Right lobe of liver (tissue), 6 donors: ENCODE measurements around the gene BPIFB3. TPM values are rescaled to one million over a fixed set of nuclear protein-coding genes. Genes with fewer than 3 reads are reported as not detected.

Experiments
- ATAC-seq, 4 donors: fragments of 200-7000 bp; cut with Tn5 transposase; one replicate each; pipeline ENCODE4 v1.9.1; 2020; ENCODE audit warnings: mild to moderate bottlenecking in 4 of 4, moderate library complexity in 4 of 4
- DNase-seq, 3 donors: peaks; one replicate each; pipeline ENCODE4 v3.0.0-alpha.2; 2020
- H3K27ac ChIP-seq, 3 donors: fragments of 200-600 bp; one replicate each; pipeline ENCODE4 v1.8.0; 2022
- H3K27me3 ChIP-seq, 2 donors: fragments of 200-600 bp; one replicate each; pipeline ENCODE4 v1.8.0; 2022
- H3K36me3 ChIP-seq, 4 donors: fragments of 200-600 bp; sonication (generic) in 1 of 4; one replicate each; pipeline versions ENCODE4 v1.5.1 to v1.8.0; 2017 to 2022; ENCODE audit warnings: control low read depth in 1 of 4
- H3K4me1 ChIP-seq, 4 donors: fragments of 200-600 bp; sonication (generic) in 1 of 4; one replicate each; pipeline versions ENCODE4 v1.5.1 to v1.8.0; 2017 to 2022; ENCODE audit warnings: control low read depth in 1 of 4
- H3K4me3 ChIP-seq, 3 donors: fragments of 200-600 bp; one replicate each; pipeline ENCODE4 v1.8.0; 2022
- H3K9me3 ChIP-seq, 4 donors: fragments of 200-600 bp; sonication (generic) in 1 of 4; one replicate each; pipeline versions ENCODE4 v1.5.1 to v1.8.0; 2017 to 2022; ENCODE audit warnings: control low read depth in 1 of 4
- CTCF ChIP-seq, 4 donors: fragments of 200-600 bp in 3 of 4; fragments of 450-650 bp in 1 of 4; IDR thresholded peaks; one replicate each; pipeline versions ENCODE4 v1.5.1 to v1.8.0; 2016 to 2022; ENCODE audit warnings: antibody characterized with exemption in 4 of 4, mild to moderate bottlenecking in 2 of 4
- POLR2A ChIP-seq: fragments of 450-650 bp; IDR thresholded peaks from one replicate; pipeline ENCODE4 v1.6.1; 2017; ENCODE audit warnings: antibody characterized with exemption, mild to moderate bottlenecking
- WGBS: methylation state at CpG from one replicate; pipeline ENCODE4 v1.1.6; 2018; ENCODE audit warnings: low coverage, low lambda C conversion rate; ENCODE audit not compliant: insufficient coverage; ENCODE audit errors: missing lambda C conversion rate; 5-methylcytosine and 5-hydroxymethylcytosine counted together
- intact Hi-C, 2 donors: fragments of 100-400 bp; cut with DNase I; formaldehyde crosslinking; loops; one replicate each; pipeline versions ENCODE4 v1.11.2 to v1.14.1; 2022
- total RNA-seq, 6 experiments: library from RNA; depleted of rRNA in 2 of 6; stranded (reverse); fragments of >200 nt in 2 of 6; fragmentation: NEBNext Ultra II Directional in 3 of 6; extraction: Animal tissue kit (Norgen Biotek cat#: 25700) in 3 of 6; gene quantifications; one replicate each; pipeline versions ENCODE4 v1.1.0 to v1.2.4, GENCODE V29; 2016 to 2023
- donor health status: DM: no; HTN: yes; CAD: no.
- donor health status: DM: no; HTN: no; CAD: no.
- donor health status: DM: no; HTN: no; CAD: no.
- donor health status: DM: no; HTN: yes; CAD: no.
- donor health status: DM: no; HTN: yes; CAD: no.

The BPIFB3 gene
- total RNA-seq, 6 experiments from 2014 or later: not detected

- no peak overlapping the region for H3K4me3 ChIP-seq
- TF ChIP-seq POLR2A (no peak), CTCF (IDR thresholded peaks at IDR 0.05) (no peak)
- WGBS: 63% methylated on average over 4 of the region's 4 CpGs
- no peak overlapping the region for H3K27ac ChIP-seq
- no peaks in the 10 kb centered on the region for H3K4me1 ChIP-seq
- ATAC-seq (no peak), DNase-seq (no peak)
- H3K9me3 ChIP-seq: no peaks in the 10 kb centered on the region
- H3K36me3 ChIP-seq: no peaks in the 10 kb centered on the region
- H3K27me3 ChIP-seq: no peaks in the 10 kb centered on the region
- intact Hi-C loops: no loop called here
Observed at GRCh38 chr20:33051333-33051732, 2.4 kb upstream of the BPIFB3 start.

GRCh38 chr20:33054381-33054780 is 678 bp downstream of the BPIFB3 start:
- Histone ChIP-seq H3K27ac (no peak overlapping the region), H3K4me3 (no peak overlapping the region), H3K36me3 (no peaks in the 10 kb centered on the region), H3K27me3 (no peaks in the 10 kb centered on the region), H3K9me3 (no peaks in the 10 kb centered on the region), H3K4me1 (no peaks in the 10 kb centered on the region)
- intact Hi-C loops: no loop called here
- ATAC-seq (no peak), DNase-seq (no peak)
- WGBS: 67% methylated on average over 3 of the region's 7 CpGs
- TF ChIP-seq CTCF (IDR thresholded peaks at IDR 0.05) (no peak), POLR2A (no peak)

- Histone ChIP-seq H3K27ac (no peak overlapping the region), H3K36me3 (no peaks in the 10 kb centered on the region), H3K27me3 (no peaks in the 10 kb centered on the region), H3K4me3 (no peak overlapping the region), H3K9me3 (no peaks in the 10 kb centered on the region), H3K4me1 (no peaks in the 10 kb centered on the region)
- no peak for ATAC-seq
- 86% methylated on average over 1 of the region's 2 CpGs for WGBS
- DNase-seq: no peak
- TF ChIP-seq POLR2A (no peak), CTCF (IDR thresholded peaks at IDR 0.05) (no peak)
- intact Hi-C loops: no loop called here
Observed at GRCh38 chr20:33054791-33055190, 1.1 kb downstream of the BPIFB3 start.

- H3K36me3 ChIP-seq: no peaks in the 10 kb centered on the region
- no peak overlapping the region for H3K27ac ChIP-seq
- no CpG with 5 or more reads among the region's 7 CpGs for WGBS
- H3K9me3 ChIP-seq: no peaks in the 10 kb centered on the region
- H3K27me3 ChIP-seq: no peaks in the 10 kb centered on the region
- no peak for DNase-seq
- H3K4me1 ChIP-seq: no peaks in the 10 kb centered on the region
- no peak overlapping the region for H3K4me3 ChIP-seq
- intact Hi-C loops: no loop called here
- no peak for ATAC-seq
- TF ChIP-seq CTCF (IDR thresholded peaks at IDR 0.05) (no peak), POLR2A (no peak)
Observed at GRCh38 chr20:33059136-33059535, 5.4 kb downstream of the BPIFB3 start.
